ENCODE results near the gene LMAN2L. TPM values are rescaled to one million over a fixed set of nuclear protein-coding genes. Genes with fewer than 3 reads are reported as not detected.
"Not testable (repeated sequence)": the region's sequence is repeated elsewhere in the genome, so short reads cannot be mapped to it uniquely, and the experiment has no call there.

LMAN2L gene
- total RNA-seq, 2 donors from 2014 or later = 8.2 to 8.5 TPM

DNA sequence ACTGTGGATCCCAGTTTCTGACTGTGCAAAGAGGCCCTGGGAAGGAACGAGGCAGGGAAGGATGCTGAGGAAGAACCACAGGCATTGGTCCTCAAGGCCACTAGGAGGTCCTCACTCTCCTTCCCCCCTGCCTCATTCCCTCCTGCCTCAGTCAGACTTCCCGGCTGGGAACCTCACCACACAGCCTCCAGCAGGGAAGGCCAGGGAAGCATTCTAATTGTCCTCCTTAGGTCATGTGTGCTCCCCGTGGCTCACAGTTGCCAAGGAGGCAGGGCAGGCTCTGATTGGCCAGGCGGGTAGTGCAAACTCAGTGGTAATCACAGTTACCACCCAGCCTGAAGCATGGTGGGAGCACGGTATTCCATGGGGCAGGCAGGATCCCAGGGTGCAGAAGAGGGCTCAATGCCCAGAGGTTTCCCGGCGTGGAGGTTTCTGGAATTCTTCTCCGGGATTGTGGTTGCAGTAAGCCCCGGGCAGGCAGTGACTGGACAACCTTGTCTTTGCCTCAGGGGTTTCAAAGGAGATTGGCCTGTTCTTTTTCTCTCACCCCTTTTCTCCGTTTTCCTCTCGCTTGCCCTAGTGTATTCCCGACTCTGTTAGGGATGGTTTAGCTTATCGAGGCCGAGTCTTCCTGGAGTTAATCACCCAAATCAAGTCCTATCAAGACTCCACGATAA, 70.2 kb downstream of the LMAN2L start:
- no peaks in the 10 kb centered on the region for H3K9me3 Mint-ChIP-seq
- no peak for ATAC-seq (replicated peaks)
- no peaks in the 10 kb centered on the region for H3K36me3 Mint-ChIP-seq (ENCODE audit: low read depth)
- H3K27ac Mint-ChIP-seq = no peak overlapping the region
- H3K4me3 Mint-ChIP-seq = no peak overlapping the region
- H3K4me1 Mint-ChIP-seq = no peaks in the 10 kb centered on the region
- no peaks in the 10 kb centered on the region for H3K27me3 Mint-ChIP-seq

DNA sequence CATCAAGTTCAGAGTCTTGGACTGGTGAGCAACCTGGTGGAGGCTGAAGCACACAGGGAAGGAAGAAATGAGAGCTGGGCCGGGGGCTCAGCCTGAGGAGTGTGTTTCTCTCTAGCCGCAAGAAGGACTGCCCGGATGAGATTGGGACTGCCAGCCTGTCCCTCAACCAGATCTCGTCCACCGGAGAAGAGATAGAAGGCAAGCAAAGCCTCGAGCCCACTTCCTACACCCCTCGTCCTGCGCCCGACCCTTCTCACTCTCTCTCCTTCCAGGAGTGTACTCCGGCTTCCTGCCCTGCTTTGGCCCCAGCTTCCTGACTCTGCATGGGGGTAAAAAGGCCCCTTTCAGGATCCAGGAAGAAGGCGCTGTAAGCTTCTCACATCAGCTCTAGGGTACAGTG, 71.1 kb downstream of the LMAN2L start:
- Mint-ChIP-seq H3K4me1 (no peaks in the 10 kb centered on the region), H3K9me3 (no peaks in the 10 kb centered on the region)
- ATAC-seq (replicated peaks) = no peak

GRCh38 chr2:96665717-96666116, 74.1 kb downstream of the LMAN2L start:
- not testable (repeated sequence) for ATAC-seq (replicated peaks); H3K4me1 Mint-ChIP-seq; H3K27ac Mint-ChIP-seq; H3K4me3 Mint-ChIP-seq; H3K27me3 Mint-ChIP-seq; H3K36me3 Mint-ChIP-seq (ENCODE audit: low read depth); H3K9me3 Mint-ChIP-seq

More for the DNA sequence above, 71.1 kb downstream of the LMAN2L start:
- Mint-ChIP-seq H3K27me3 (no peaks in the 10 kb centered on the region), H3K27ac (no peak overlapping the region), H3K4me3 (no peak overlapping the region), H3K36me3 (ENCODE audit: low read depth) (no peaks in the 10 kb centered on the region)

DNA sequence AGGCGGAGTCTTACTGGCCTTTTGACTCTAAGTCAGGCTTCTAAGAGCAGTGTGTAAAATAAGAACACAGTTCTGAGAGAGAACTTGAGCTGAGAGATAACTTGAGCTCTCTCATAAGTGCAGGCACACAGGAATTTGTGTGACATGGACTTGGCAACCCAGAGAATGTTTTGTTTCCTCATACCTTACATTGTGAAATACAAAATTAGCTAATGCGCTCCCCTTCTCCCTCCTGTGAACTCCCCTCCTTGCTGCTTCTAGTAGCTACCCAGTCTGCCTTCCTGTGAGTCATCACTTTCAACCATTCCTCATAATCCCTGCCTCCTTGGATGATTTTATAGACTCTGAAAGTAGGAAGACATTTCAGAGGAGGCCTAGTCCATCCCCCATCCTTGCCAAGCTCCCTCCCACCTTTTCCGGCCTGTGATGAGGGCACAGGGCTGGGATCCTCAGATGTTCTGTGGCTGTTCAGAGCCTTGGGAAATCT, 74.7 kb downstream of the LMAN2L start:
- peaks cover 4% of the 10 kb centered on the region for H3K27me3 Mint-ChIP-seq
- H3K9me3 Mint-ChIP-seq = no peaks in the 10 kb centered on the region
- no peak overlapping the region for H3K4me3 Mint-ChIP-seq
- ATAC-seq (replicated peaks) = no peak
- no peaks in the 10 kb centered on the region for H3K36me3 Mint-ChIP-seq (ENCODE audit: low read depth)
- H3K27ac Mint-ChIP-seq = no peak overlapping the region
- no peaks in the 10 kb centered on the region for H3K4me1 Mint-ChIP-seq

GRCh38 chr2:96664366-96664925, 75.4 kb downstream of the LMAN2L start:
- H3K9me3 Mint-ChIP-seq = no peaks in the 10 kb centered on the region
- H3K27ac Mint-ChIP-seq = no peak overlapping the region
- no peak overlapping the region for H3K4me3 Mint-ChIP-seq
- H3K36me3 Mint-ChIP-seq (ENCODE audit: low read depth) = no peaks in the 10 kb centered on the region
- no peak for ATAC-seq (replicated peaks)
- no peaks in the 10 kb centered on the region for H3K4me1 Mint-ChIP-seq
- H3K27me3 Mint-ChIP-seq = peaks cover 4% of the 10 kb centered on the region

DNA sequence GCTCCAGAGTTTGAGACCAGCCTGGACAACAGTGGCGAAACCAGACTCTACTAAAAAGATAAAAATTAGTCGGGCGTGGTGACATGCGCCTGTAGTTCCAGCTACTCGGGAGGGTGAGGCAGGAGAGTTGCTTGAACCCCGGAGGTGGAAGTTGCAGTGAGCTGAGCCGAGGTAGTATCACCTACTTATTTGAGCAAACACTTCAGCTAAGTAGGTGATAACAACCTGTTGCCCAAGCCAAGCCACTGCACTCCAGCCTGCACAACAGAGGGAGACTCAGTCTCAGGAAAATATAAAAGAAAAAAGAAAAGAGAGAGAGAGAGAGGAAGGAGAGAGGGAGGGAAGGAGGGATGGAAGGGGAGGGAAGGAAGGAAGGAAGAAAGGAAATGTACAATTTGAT, 76.0 kb downstream of the LMAN2L start:
- peaks cover 4% of the 10 kb centered on the region for H3K27me3 Mint-ChIP-seq
- H3K4me3 Mint-ChIP-seq = no peak overlapping the region
- no peak overlapping the region for H3K27ac Mint-ChIP-seq
- ATAC-seq (replicated peaks) = no peak
- H3K9me3 Mint-ChIP-seq = no peaks in the 10 kb centered on the region
- no peaks in the 10 kb centered on the region for H3K36me3 Mint-ChIP-seq (ENCODE audit: low read depth)
- no peaks in the 10 kb centered on the region for H3K4me1 Mint-ChIP-seq

DNA sequence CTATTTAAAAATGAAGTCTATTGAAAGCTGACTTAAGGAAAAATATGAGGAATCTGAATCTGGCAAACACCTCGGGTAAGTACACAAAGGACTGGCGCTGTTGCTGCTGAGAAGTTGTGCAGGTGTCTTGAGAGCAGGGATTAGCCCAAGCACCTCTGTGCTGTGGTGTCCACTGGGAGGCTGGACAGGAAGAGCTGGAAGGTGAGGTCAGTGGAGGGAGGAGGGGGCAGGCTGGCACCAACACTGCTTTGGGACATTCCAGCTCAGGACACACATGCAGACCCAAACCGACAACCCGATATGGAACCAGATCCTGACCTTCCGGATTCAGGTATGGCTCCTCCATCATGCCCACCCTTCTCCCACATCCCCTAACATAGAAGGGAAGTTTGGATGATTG, 76.7 kb downstream of the LMAN2L start:
- Mint-ChIP-seq H3K36me3 (ENCODE audit: low read depth) (no peaks in the 10 kb centered on the region), H3K27ac (no peak overlapping the region), H3K27me3 (peaks cover 4% of the 10 kb centered on the region), H3K9me3 (no peaks in the 10 kb centered on the region), H3K4me1 (no peaks in the 10 kb centered on the region), H3K4me3 (no peak overlapping the region)
- no peak for ATAC-seq (replicated peaks)

DNA sequence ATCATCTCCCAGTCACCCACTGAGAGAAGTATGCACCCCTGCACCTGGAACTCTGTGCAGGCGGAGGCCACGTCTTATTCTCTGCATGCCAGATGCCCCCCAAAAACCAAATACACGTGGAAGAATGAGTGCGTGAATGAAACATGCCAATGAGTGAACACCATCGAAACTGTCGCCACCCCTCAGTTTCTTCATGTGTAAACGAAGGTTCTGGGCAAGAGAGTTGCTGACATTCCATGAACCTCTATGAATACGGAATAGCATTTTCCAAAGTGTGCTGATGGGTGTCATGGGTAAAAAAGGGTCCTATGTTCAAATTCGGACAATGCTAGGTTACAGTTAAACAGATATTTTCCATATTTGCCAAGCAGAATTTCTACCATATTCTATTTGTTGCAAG, 77.5 kb downstream of the LMAN2L start:
- H3K27ac Mint-ChIP-seq = no peak overlapping the region
- no peak for ATAC-seq (replicated peaks)
- no peaks in the 10 kb centered on the region for H3K4me1 Mint-ChIP-seq
- no peak overlapping the region for H3K4me3 Mint-ChIP-seq
- no peaks in the 10 kb centered on the region for H3K36me3 Mint-ChIP-seq (ENCODE audit: low read depth)
- H3K27me3 Mint-ChIP-seq = peaks cover 4% of the 10 kb centered on the region
- H3K9me3 Mint-ChIP-seq = no peaks in the 10 kb centered on the region

- Mint-ChIP-seq H3K4me3 (no peak overlapping the region), H3K36me3 (ENCODE audit: low read depth) (no peaks in the 10 kb centered on the region), H3K27ac (no peak overlapping the region), H3K9me3 (no peaks in the 10 kb centered on the region), H3K4me1 (no peaks in the 10 kb centered on the region), H3K27me3 (peaks cover 4% of the 10 kb centered on the region)
- ATAC-seq (replicated peaks) = no peak
Measured at GRCh38 chr2:96661324-96661723, 78.5 kb downstream of the LMAN2L start.

- no peak for ATAC-seq (replicated peaks)
- no peaks in the 10 kb centered on the region for H3K4me1 Mint-ChIP-seq
- H3K9me3 Mint-ChIP-seq = no peaks in the 10 kb centered on the region
- H3K27ac Mint-ChIP-seq = no peak overlapping the region
- no peaks in the 10 kb centered on the region for H3K36me3 Mint-ChIP-seq (ENCODE audit: low read depth)
- no peaks in the 10 kb centered on the region for H3K27me3 Mint-ChIP-seq
- H3K4me3 Mint-ChIP-seq = no peak overlapping the region
Measured at GRCh38 chr2:96656540-96656939, 83.3 kb downstream of the LMAN2L start.

Other genes with a start within 250 kb of the LMAN2L start
- gene NEURL3, start 234.7 kb downstream of the LMAN2L start, total RNA-seq = 1 to 10 TPM in 1 of 2 donors, under 1 TPM in 1; 0.91 to 3.4 TPM
- gene ARID5A, start 203.3 kb downstream of the LMAN2L start, total RNA-seq = 100 to 1,000 TPM; 181 to 252 TPM
- 10 to 100 TPM; 59.5 to 59.7 TPM for gene KANSL3, start 101.8 kb downstream of the LMAN2L start, total RNA-seq
- gene FER1L5, start 97.3 kb downstream of the LMAN2L start, total RNA-seq = not detected
- gene CNNM4, start 20.8 kb upstream of the LMAN2L start, total RNA-seq = 1 to 10 TPM; 7.5 to 8.7 TPM
- gene CNNM3, start 76.2 kb upstream of the LMAN2L start, total RNA-seq = 10 to 100 TPM; 17.9 to 22.0 TPM
- gene ANKRD23, start 104.0 kb upstream of the LMAN2L start, total RNA-seq = 10 to 100 TPM in 1 of 2 donors, 1 to 10 TPM in 1; 6.8 to 11.7 TPM
- gene ANKRD39, start 118.0 kb upstream of the LMAN2L start, total RNA-seq = 10 to 100 TPM; 25.2 to 52.3 TPM
- 1 to 10 TPM; 8.3 to 9.6 TPM for gene SEMA4C, start 130.0 kb upstream of the LMAN2L start, total RNA-seq
- gene FAM178B, start 246.5 kb upstream of the LMAN2L start, total RNA-seq = not detected

Measured in activated T-helper 17 cell treated with anti-CD3 and anti-CD28 coated beads, Interleukin-2, amount 50 U/mL, for 72 hours (primary cell).